Measurements from ENCODE around the gene SLC1A3. TPM values are rescaled to one million over a fixed set of nuclear protein-coding genes. Genes with fewer than 3 reads are reported as not detected.
A peak's percentile ranks its signal among the peaks of the same experiment; 100 is the strongest.

SLC1A3 gene
- total RNA-seq, 1 experiment from 2014 or later: 18.6 TPM

- no peaks in the 10 kb centered on the region for H3K79me1 ChIP-seq (ENCODE audit: insufficient read depth, low read depth, low read length, poor library complexity, severe bottlenecking)
- H2BK20ac ChIP-seq (ENCODE audit: low read depth, low read length, poor library complexity, severe bottlenecking): no peak overlapping the region
- peaks cover 0 to 6% (median 0%) of the 10 kb centered on the region in 3 experiments; a peak in 1 of 7 replicates for H3K36me3 Mint-ChIP-seq (ENCODE audit: insufficient read depth in 1 of 3, low read depth in 3 of 3)
- no peak overlapping the region for H2AFZ ChIP-seq (ENCODE audit: low read length)
- no peak overlapping the region for H2BK12ac ChIP-seq (ENCODE audit: insufficient read length, low read depth, low read length)
- no peak for DNase-seq
- H3K23ac ChIP-seq (ENCODE audit: insufficient read length, low read depth, low read length): no peak overlapping the region
- no peak overlapping the region for H3K4ac ChIP-seq (ENCODE audit: low read depth, low read length)
- H3K9me3 Mint-ChIP-seq: peaks cover 5 to 8% of the 10 kb centered on the region in 2 experiments; a peak in 1 of 5 replicates
- no peaks in the 10 kb centered on the region for H4K20me1 ChIP-seq (ENCODE audit: control insufficient read depth, insufficient read depth, insufficient read length)
- TF ChIP-seq CTCF (conservative IDR thresholded peaks at IDR 0.05): no peak
- no peaks in the 10 kb centered on the region for H3K27me3 ChIP-seq (ENCODE audit: insufficient read depth, low read length)
- no peak overlapping the region for H3K4me2 ChIP-seq (ENCODE audit: insufficient read depth, insufficient read length, low read length)
- H2BK120ac ChIP-seq (ENCODE audit: low read depth, low read length, poor library complexity, severe bottlenecking): no peak overlapping the region
- no peak overlapping the region for H3T11ph ChIP-seq (ENCODE audit: low read length)
- H2BK15ac ChIP-seq (ENCODE audit: low read depth, low read length): no peak overlapping the region
- no peak overlapping the region for H2BK5ac ChIP-seq (ENCODE audit: insufficient read length, low read length)
- H3K79me2 ChIP-seq (ENCODE audit: insufficient read depth, low read length): no peaks in the 10 kb centered on the region
- H3K56ac ChIP-seq (ENCODE audit: insufficient read length, low read depth, low read length): no peak overlapping the region
- no peak overlapping the region for H3K4me3 Mint-ChIP-seq
- H3K4me1 Mint-ChIP-seq: peaks cover 8 to 10% of the 10 kb centered on the region in 2 experiments
- no CpG with 5 or more reads among the region's 5 CpGs for WGBS (ENCODE audit: extremely low coverage, insufficient read length, low lambda C conversion rate)
- H3K4me1 ChIP-seq (ENCODE audit: insufficient read depth, low read length): no peaks in the 10 kb centered on the region
- no peaks in the 10 kb centered on the region for H3K23me2 ChIP-seq (ENCODE audit: insufficient read length, low read depth, low read length, poor library complexity, severe bottlenecking)
- H4K91ac ChIP-seq (ENCODE audit: insufficient read length, low read depth, low read length): no peak overlapping the region
- H4K8ac ChIP-seq (replicated peaks; ENCODE audit: insufficient read length, low read depth, low read length): no peak overlapping the region
- H3K14ac ChIP-seq (ENCODE audit: insufficient read depth, low read length): no peak overlapping the region
- H3K9ac ChIP-seq (ENCODE audit: extremely low read depth, insufficient read length, low read length): no peak overlapping the region
- H3K27ac Mint-ChIP-seq: peak overlapping the region in 1 of 3 experiments; percentile 31; a peak in 1 of 7 replicates
- no peak overlapping the region for H4K5ac ChIP-seq (ENCODE audit: insufficient read length, low read depth, low read length)
- no peak overlapping the region for H3K18ac ChIP-seq (ENCODE audit: insufficient read length, low read depth, low read length)
- no peaks in the 10 kb centered on the region for H3K9me3 ChIP-seq (ENCODE audit: control insufficient read depth, low read depth, low read length)
- H3K27me3 Mint-ChIP-seq (ENCODE audit: low read depth): peaks cover 6% of the 10 kb centered on the region
- H2AK5ac ChIP-seq (ENCODE audit: insufficient read length, low read length): no peak overlapping the region
- H3K27ac ChIP-seq (ENCODE audit: insufficient read length, low read depth, low read length): no peak overlapping the region
Observed at GRCh38 chr5:36703245-36703860, 96.9 kb downstream of the SLC1A3 start.

Data from H9 (cell line).